ENCODE measurements around the gene FBXW7.

FBXW7 gene

DNA sequence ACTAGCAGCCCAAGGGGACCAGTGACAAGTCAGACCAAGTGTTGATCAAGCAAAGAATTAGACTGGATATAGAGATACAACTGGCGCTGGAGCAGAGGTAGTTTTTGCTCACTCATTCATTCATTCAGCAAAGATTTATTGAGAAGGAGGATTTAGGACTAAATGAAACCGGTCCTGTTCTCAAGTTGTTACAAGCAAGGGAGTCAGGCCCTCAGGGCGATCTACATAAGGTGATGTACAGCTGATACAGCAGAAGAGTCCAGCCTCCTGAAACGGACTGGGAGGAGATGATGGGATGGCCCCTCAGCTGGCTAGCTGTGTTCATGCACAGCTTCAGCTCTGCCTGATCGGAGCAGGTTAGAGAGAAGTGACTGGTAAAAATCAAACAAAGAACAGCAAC lies 242.4 kb downstream of the FBXW7 start:
- Histone ChIP-seq H3K4me1 (peaks cover 0 to 4% (median 0%) of the 10 kb centered on the region in 10 experiments; a peak in 2 of 20 replicates), H3K9ac (no peak overlapping the region), H3K27ac (no peak overlapping the region), H3K4me3 (no peak overlapping the region), H3K27me3 (no peaks in the 10 kb centered on the region), H3K4me2 (no peak overlapping the region), H3K9me3 (replicated peaks in 1 of 11) (no peaks in the 10 kb centered on the region), H3K36me3 (no peaks in the 10 kb centered on the region), H4K20me1 (no peaks in the 10 kb centered on the region)
- TF ChIP-seq Cebpa-rat (IDR thresholded peaks at IDR 0.05), result no peak

DNA sequence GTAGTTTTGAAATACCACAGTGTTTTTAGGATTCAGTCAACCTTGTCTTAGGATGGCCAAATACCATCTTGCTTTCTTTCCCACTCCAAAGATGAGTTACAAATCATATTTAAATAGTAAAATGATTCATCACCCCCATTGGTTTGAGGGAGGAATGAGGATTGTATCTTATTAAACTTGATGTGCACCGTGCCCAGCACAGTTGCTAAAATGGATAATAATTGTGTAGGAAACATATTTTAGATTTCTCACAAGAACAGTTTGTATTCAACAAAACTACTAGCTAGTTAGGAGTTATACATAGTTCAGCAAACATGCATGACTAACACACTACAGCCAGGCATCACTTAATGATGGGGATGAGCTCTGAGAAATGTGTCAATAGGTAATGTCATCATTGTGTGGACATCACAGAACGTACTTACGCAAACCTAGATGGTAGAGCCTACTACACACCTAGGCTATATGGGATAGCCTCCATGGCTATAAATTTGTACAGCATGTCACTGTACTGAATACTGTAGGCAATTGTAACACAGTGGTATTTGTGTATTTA lies 245.4 kb downstream of the FBXW7 start:
- no peak for TF ChIP-seq Cebpa-rat (IDR thresholded peaks at IDR 0.05)
- Histone ChIP-seq H3K4me3 (no peak overlapping the region), H3K4me1 (no peaks in the 10 kb centered on the region), H3K36me3 (no peaks in the 10 kb centered on the region), H3K27me3 (no peaks in the 10 kb centered on the region), H3K9ac (no peak overlapping the region), H3K27ac (no peak overlapping the region), H3K9me3 (replicated peaks in 1 of 11) (peaks cover 0 to 5% (median 0%) of the 10 kb centered on the region in 11 experiments; a peak in 1 of 22 replicates), H4K20me1 (no peaks in the 10 kb centered on the region), H3K4me2 (no peak overlapping the region)

DNA sequence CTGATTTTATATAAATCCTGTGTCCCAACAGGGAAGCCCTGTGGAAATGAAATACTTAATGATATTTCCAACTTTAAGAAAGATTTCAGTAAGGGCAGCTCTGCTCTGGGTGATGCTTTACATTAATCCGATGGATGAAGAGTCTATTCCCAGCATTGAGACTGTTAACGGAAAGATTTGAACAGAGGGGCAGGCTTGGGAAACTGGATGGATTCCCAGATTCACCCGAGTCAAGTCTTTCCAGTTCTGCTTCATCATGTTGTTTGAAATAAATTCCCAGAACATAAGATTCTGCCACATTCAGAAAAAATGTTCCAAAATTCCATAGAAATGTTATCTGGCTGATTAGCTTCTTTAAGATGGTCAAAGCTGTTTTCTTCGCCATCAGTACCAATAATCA lies 246.0 kb downstream of the FBXW7 start:
- Histone ChIP-seq H3K27ac (no peak overlapping the region), H4K20me1 (no peaks in the 10 kb centered on the region), H3K4me2 (no peak overlapping the region), H3K4me3 (no peak overlapping the region), H3K9me3 (replicated peaks in 1 of 11) (peaks cover 0 to 10% (median 3%) of the 10 kb centered on the region in 11 experiments; a peak in 8 of 22 replicates), H3K36me3 (no peaks in the 10 kb centered on the region), H3K4me1 (no peaks in the 10 kb centered on the region), H3K27me3 (no peaks in the 10 kb centered on the region), H3K9ac (no peak overlapping the region)
- no peak for TF ChIP-seq Cebpa-rat (IDR thresholded peaks at IDR 0.05)

DNA sequence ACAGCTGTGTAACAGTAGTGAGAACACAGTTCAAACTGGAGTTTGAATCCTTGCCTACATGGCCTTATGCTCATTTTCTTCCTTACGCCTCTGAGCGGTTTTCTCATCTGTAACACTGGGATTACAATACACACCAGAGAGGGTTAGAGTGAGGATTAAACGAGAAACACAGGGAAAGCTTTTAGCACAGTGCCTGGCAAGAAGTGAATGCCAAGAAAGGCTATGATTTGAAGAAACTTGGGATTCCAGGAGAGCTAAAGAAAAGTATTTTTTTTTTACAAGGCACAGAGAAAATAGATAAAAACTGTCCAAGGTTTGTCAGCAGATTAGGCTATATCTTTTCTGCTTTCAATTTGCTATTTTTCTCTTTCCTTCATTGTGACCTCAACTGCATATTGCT lies 246.4 kb downstream of the FBXW7 start:
- Histone ChIP-seq H3K36me3 (no peaks in the 10 kb centered on the region), H3K9ac (no peak overlapping the region), H3K4me1 (no peaks in the 10 kb centered on the region), H3K4me3 (no peak overlapping the region), H3K4me2 (no peak overlapping the region), H3K27ac (no peak overlapping the region), H4K20me1 (no peaks in the 10 kb centered on the region), H3K9me3 (replicated peaks in 1 of 11) (peaks cover 3 to 14% (median 7%) of the 10 kb centered on the region in 11 experiments; a peak in 12 of 22 replicates), H3K27me3 (no peaks in the 10 kb centered on the region)
- no peak for TF ChIP-seq Cebpa-rat (IDR thresholded peaks at IDR 0.05)

DNA sequence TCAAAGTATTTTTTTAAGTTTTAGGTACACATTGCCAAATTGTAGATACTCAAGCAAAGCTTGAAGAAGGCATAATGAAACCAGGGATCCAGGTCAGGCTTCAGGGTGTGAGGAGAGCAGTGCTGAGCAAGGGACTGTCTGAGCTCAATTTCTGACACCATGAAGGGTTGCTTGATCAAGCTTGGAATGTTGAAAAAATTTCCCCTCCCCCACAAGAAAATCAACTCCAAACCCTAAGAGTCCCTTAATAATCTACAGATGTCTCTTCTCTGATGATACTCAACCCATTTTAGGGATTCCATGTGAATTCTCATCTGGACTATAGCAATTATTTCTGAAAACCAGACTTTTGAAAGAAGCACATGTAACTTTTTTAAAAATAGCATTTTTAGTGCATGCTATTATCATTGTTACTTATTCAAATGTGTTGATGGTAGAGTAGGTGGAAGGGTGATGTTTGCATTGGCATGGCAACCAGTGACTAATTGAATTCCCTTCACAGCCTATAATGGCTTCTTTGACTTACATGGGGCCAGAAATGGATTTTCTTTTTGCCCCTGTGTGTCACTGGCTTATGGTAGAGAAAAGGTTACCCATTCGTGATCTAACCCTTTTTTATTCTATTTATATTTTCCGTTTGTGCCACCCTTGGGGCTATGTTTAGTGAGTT lies 252.0 kb downstream of the FBXW7 start:
- Histone ChIP-seq H3K36me3 (no peaks in the 10 kb centered on the region), H3K27me3 (no peaks in the 10 kb centered on the region), H3K4me2 (no peak overlapping the region), H3K4me1 (peaks cover 0 to 13% (median 0%) of the 10 kb centered on the region in 10 experiments; a peak in 7 of 20 replicates), H3K27ac (no peak overlapping the region), H4K20me1 (no peaks in the 10 kb centered on the region), H3K9me3 (replicated peaks in 1 of 11) (peaks cover 9 to 19% (median 12%) of the 10 kb centered on the region in 11 experiments; a peak in 12 of 22 replicates), H3K9ac (no peak overlapping the region), H3K4me3 (no peak overlapping the region)
- TF ChIP-seq Cebpa-rat (IDR thresholded peaks at IDR 0.05), result no peak

DNA sequence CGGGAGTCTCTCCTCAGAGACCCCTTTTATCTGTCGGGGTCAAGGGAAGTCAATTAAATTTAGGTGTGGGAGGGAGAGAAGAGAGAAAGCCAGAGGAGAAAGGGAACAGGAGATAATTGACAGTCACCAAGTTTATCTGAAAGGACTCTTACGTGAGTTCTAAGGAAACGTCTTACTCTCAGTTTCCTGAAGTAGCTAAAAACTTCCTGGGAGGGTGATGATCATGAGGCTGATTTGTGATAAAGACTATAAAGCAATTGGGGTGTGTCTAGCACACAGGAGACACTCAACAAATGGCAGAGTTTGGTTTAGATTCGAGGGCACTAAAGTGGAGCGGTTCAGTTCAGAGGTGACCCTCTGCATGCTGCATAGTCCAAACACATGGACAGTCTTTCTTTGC lies 254.1 kb downstream of the FBXW7 start:
- peaks cover 9 to 19% (median 13%) of the 10 kb centered on the region in 11 experiments; a peak in 12 of 22 replicates for H3K9me3 ChIP-seq (replicated peaks in 1 of 11)
- H3K9ac ChIP-seq, result no peak overlapping the region
- H3K36me3 ChIP-seq, result no peaks in the 10 kb centered on the region
- no peaks in the 10 kb centered on the region for H3K27me3 ChIP-seq
- no peak overlapping the region for H3K4me3 ChIP-seq
- no peak overlapping the region for H3K27ac ChIP-seq
- H3K4me1 ChIP-seq, result peaks cover 0 to 13% (median 0%) of the 10 kb centered on the region in 10 experiments; a peak in 8 of 20 replicates
- H3K4me2 ChIP-seq, result peak overlapping the region in 4 of 11 experiments; percentile 8 to 29 (median 13); a peak in 4 of 22 replicates
- no peak for TF ChIP-seq Cebpa-rat (IDR thresholded peaks at IDR 0.05)
- H4K20me1 ChIP-seq, result no peaks in the 10 kb centered on the region

DNA sequence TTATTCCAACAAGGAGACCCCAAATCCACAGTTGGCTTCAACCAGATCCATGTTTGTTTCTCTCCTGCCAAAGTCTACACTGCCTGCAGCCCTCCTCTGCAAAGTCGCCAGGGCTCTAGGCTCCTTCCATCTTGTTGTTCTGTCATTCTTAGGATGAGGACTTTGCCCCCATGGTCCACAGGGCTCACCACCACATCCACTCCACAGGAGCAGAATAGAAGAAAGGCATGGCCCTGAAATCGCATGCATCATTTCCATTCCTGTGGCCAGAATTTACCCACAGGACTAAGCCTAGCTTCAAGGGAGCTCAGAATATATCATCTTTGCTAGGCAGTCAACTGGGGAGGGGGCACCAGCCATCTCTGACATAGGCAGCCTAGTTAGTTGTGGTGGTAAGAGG lies 254.7 kb downstream of the FBXW7 start:
- Histone ChIP-seq H3K27me3 (no peaks in the 10 kb centered on the region), H3K4me2 (peak overlapping the region in 4 of 11 experiments; percentile 8 to 29 (median 13); a peak in 1 of 22 replicates), H3K9ac (no peak overlapping the region), H3K27ac (no peak overlapping the region), H3K36me3 (no peaks in the 10 kb centered on the region), H3K9me3 (replicated peaks in 1 of 11) (peaks cover 9 to 18% (median 13%) of the 10 kb centered on the region in 11 experiments; a peak in 12 of 22 replicates), H3K4me1 (peaks cover 0 to 13% (median 0%) of the 10 kb centered on the region in 10 experiments; a peak in 8 of 20 replicates), H3K4me3 (no peak overlapping the region), H4K20me1 (no peaks in the 10 kb centered on the region)
- TF ChIP-seq Cebpa-rat (IDR thresholded peaks at IDR 0.05), result no peak

DNA sequence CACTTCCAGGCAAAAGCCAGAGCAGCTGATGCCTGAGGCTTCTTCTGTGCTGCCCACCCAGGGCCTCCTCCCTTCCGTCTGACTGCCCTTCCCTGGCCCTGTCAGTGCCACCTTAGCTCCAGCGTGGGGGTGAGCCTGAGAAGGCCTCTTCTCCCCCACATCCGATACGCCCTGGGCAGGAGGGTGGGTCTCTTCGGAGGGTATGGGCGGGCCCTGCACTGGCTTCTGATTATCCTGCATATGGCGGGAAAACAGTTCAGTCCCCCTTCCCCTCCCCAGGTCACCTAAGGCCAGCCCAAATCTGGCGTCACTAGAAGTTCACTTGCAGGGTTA lies 256.7 kb downstream of the FBXW7 start:
- Histone ChIP-seq H3K27me3 (no peaks in the 10 kb centered on the region), H3K9ac (no peak overlapping the region), H3K9me3 (replicated peaks in 1 of 11) (peaks cover 0 to 10% (median 3%) of the 10 kb centered on the region in 11 experiments; a peak in 7 of 22 replicates), H3K27ac (no peak overlapping the region), H3K4me2 (no peak overlapping the region; a peak in 1 of 22 replicates), H4K20me1 (no peaks in the 10 kb centered on the region), H3K4me3 (no peak overlapping the region), H3K4me1 (peaks cover 0 to 13% (median 0%) of the 10 kb centered on the region in 10 experiments; a peak in 8 of 20 replicates), H3K36me3 (no peaks in the 10 kb centered on the region)
- TF ChIP-seq Cebpa-rat (IDR thresholded peaks at IDR 0.05), result no peak

DNA sequence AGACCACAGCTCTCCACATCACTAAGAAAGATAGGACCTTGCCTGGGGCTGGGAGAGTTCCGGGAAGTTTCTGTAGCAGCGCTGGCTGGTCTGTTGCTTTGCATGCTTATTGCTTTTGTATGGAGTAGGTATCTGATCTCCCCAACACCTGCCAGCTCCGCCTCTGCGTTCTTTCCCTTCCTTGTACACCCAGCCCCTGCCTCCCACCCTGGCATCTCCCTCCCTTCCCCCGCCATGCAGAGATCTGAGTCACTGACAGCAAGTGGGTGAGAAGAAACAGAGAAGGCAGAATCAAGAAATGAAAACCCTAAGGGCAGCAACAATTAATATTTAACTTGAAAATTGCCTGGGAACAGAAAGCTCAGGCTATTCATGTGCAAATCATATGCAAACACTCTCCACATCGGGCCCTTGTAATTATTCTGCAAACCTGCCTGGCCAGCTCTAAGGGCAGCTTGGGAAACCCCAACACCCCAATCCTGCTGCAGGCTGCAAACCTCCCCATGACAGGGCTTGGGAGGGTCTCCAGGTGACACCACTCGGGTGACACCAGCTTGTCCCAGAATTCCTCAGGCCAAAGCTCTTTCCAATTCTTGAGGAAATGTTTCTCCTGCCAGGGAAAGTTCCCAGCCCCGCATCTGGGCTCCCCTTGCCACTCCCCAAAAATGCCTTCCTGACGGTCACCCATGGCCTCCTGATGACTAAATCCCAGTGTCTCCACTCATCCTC lies 257.2 kb downstream of the FBXW7 start:
- Histone ChIP-seq H3K4me3 (no peak overlapping the region), H3K9ac (no peak overlapping the region), H3K4me1 (peaks cover 0 to 13% (median 0%) of the 10 kb centered on the region in 10 experiments; a peak in 8 of 20 replicates), H4K20me1 (no peaks in the 10 kb centered on the region), H3K36me3 (no peaks in the 10 kb centered on the region), H3K27me3 (no peaks in the 10 kb centered on the region), H3K4me2 (no peak overlapping the region), H3K27ac (no peak overlapping the region), H3K9me3 (replicated peaks in 1 of 11) (peaks cover 0 to 5% (median 0%) of the 10 kb centered on the region in 11 experiments; a peak in 2 of 22 replicates)
- TF ChIP-seq Cebpa-rat (IDR thresholded peaks at IDR 0.05), result no peak
